Hepatocyte (in vitro differentiated cells): ENCODE measurements around the gene DKK2.

Experiments used
- EZH2 ChIP-seq: fragments of 200-600 bp; sonication (generic); IDR thresholded peaks from 2 replicates; pipeline ENCODE4 v1.6.1; 2016; ENCODE audit warnings: antibody characterized with exemption, mild to moderate bottlenecking, borderline replicate concordance
- TF ChIP-seq, protein P1 (sequence below): fragments of 200-600 bp; sonication (generic); IDR thresholded peaks from 2 replicates; pipeline ENCODE4 v1.5.1; 2016; ENCODE audit warnings: antibody characterized with exemption, mild to moderate bottlenecking; ENCODE audit not compliant: poor library complexity

DNA sequence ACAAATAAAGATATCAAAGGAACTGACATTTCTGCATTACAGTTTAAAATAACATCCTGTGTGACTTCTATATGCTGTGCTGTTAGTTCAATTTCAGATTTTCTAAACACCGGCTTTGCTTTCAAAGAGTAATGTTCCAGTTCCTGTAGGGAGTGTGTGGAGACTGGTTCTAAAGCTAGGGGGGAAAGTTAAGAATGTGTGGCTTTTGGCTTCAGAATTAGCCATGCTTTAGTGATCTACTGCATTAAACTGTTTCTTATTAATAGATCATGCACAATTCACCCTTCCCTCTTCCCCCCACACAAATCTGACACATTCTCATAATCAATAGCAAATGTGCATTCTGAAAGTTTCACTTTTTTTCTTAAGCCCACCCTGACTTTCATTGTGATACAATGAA is 32.0 kb upstream of the DKK2 start:
- TF ChIP-seq, protein P1, sequence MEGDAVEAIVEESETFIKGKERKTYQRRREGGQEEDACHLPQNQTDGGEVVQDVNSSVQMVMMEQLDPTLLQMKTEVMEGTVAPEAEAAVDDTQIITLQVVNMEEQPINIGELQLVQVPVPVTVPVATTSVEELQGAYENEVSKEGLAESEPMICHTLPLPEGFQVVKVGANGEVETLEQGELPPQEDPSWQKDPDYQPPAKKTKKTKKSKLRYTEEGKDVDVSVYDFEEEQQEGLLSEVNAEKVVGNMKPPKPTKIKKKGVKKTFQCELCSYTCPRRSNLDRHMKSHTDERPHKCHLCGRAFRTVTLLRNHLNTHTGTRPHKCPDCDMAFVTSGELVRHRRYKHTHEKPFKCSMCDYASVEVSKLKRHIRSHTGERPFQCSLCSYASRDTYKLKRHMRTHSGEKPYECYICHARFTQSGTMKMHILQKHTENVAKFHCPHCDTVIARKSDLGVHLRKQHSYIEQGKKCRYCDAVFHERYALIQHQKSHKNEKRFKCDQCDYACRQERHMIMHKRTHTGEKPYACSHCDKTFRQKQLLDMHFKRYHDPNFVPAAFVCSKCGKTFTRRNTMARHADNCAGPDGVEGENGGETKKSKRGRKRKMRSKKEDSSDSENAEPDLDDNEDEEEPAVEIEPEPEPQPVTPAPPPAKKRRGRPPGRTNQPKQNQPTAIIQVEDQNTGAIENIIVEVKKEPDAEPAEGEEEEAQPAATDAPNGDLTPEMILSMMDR, result no peak
- no peak for TF ChIP-seq EZH2
